Stimulated activated CD4-positive, alpha-beta T cell treated with anti-CD3 and anti-CD28 coated beads, Interleukin-15, amount 100 ng/mL, for 1 hour (primary cell): ENCODE data around the gene RGS14.
"Not testable (repeated sequence)": the region's sequence is repeated elsewhere in the genome, so short reads cannot be mapped to it uniquely, and the experiment has no call there.

ENCODE experiments used
- DNase-seq, 2 donors: peaks; one replicate each; pipeline ENCODE4 v3.0.0-alpha.2; 2020; ENCODE audit warnings: low read depth in 1 of 2, low spot score in 1 of 2

Gene RGS14

GRCh38 chr5:177327539-177328522 lies 29.9 kb upstream of the RGS14 start:
- DNase-seq: no peak

GRCh38 chr5:177328545-177329231 lies 29.0 kb upstream of the RGS14 start:
- no peak for DNase-seq

- no peak for DNase-seq
Measured at GRCh38 chr5:177329883-177330282, 27.8 kb upstream of the RGS14 start.

GRCh38 chr5:177330991-177331842 lies 26.5 kb upstream of the RGS14 start:
- DNase-seq: no peak

DNA sequence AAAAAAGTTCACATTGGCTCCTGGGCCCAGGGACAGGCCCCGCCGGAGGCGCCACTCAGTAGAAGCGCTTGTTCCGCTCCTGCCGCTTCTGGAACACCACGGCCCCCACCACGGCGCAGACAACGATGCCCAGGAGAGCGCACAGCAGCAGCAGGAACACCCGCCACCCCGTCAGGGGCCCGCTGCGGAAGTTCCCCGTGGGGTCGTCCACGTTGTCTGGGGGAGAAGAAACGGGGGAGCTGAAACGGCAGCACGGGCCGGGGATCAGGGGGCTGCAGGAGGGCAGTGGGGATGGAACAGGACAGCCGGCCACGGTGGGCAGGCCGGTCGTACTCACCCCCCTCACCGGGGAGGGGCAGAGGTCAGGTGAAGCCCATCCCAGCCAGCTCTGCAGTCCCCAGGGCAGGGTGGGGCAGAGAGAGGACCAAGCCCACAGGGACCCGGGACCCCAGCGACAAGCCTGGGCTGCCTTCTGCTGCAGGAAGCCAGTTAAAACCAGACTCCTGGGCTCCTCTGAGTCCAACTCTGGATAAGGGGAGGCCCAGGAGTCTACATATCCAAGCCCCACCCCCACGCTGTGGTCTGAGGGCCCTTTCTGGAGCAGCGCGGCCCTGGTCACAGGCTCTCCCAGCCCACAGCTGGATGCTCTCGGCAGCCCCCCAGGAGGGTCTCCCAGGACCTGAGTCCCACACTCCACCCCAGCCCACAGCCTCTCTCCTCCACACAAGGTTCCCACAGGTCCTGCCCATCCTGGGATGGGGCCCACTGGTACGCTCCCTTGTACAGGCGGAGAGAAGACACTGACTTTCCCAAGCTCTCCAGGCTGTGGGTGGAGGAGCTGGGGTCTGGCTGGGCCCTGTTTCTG lies 25.5 kb upstream of the RGS14 start:
- DNase-seq: no peak

- DNase-seq: no peak
Measured at GRCh38 chr5:177332896-177333260, 24.8 kb upstream of the RGS14 start.

GRCh38 chr5:177333420-177334154 lies 24.1 kb upstream of the RGS14 start:
- no peak for DNase-seq

GRCh38 chr5:177334155-177334551 lies 23.6 kb upstream of the RGS14 start:
- no peak for DNase-seq

- no peak for DNase-seq
Measured at GRCh38 chr5:177334781-177335700, 22.7 kb upstream of the RGS14 start.

DNA sequence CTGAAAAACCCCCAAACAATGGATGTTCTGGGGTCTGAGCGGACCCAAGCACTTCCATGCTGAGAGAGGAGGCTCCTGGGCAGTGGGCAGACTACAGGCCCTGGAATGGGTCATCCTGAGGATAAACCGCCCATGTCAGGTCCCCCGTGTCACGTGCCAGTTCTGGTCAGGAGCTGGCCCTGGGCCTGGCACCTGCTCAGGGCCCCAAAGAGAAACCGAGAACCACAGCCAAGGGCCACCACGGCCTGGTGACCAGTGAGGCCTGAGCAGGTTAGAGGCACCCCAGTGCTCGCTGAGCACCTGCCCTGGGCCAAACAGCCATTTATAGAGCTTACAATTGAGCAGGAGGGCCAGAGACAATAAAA lies 22.0 kb upstream of the RGS14 start:
- DNase-seq: no peak

GRCh38 chr5:177336112-177336511 lies 21.6 kb upstream of the RGS14 start:
- no peak for DNase-seq

DNA sequence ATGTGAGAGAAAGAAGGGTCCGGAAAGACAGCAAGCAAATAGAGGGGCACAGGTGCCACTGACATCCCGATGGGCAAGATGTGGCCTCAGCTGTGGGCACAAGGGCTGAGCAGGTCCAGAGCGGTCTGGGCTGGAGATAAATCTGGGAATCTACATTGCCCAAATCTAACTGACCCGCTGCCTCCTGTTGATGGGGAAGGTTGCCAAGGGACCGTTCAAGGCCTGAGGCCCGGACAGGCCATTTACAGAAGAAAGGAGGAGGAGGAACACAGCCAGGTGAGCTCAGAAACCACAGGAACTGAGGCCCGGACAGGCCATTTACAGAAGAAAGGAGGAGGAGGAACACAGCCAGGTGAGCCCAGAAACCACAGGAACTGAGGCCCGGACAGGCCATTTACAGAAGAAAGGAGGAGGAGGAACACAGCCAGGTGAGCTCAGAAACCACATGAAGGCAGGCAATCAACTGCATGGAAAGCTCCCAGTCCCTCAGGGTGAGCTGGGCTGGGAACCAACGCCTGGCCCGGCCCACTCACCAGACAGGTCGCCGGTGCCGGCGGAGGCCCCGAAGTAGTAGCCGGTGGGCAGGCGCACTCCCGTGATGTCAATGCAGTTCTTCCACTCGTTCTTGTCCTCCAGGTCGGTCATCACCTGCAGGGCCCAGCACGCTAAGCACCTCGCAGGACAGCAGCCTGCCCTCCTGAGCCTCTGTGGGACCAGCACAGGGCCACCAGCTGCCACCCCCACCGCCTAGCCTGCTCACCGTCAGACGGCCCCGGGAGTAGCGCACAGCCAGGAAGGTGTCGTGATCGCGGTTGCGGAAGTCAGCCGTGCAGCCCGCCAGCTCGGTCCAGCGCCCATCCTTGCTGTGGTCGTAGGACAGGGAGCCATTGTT lies 20.9 kb upstream of the RGS14 start:
- DNase-seq: no peak

- DNase-seq: no peak
Measured at GRCh38 chr5:177338251-177339106, 19.2 kb upstream of the RGS14 start.

DNA sequence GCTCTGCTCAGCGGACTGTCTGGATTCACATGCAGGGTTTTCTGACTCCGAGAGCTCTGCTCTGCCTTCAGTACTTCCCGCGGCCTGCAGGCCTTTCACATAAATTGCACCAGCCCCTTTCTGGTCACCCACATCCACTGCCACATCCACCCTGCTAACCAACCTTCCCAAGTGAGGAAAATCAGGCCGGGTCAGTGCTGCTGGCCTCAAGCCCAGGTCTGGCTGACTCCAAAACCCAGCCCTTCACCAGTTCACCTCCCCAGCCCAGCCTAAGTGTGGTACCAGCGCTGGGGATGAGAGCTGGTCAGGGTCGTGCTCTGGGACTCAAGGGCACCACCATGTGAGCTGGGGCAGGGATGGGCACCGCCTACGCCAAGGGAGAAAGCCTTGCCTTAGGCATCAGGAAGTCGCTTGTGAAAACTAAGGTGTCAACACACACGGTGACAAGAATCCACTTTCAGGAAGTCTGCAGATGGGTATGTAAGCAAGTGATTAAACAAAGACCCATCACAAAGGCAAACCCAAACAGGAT lies 18.6 kb upstream of the RGS14 start:
- no peak for DNase-seq

- DNase-seq: not testable (repeated sequence)
Measured at GRCh38 chr5:177343000-177343399, 14.7 kb upstream of the RGS14 start.

- DNase-seq: no peak
Measured at GRCh38 chr5:177343777-177344176, 13.9 kb upstream of the RGS14 start.

GRCh38 chr5:177344891-177345290 lies 12.8 kb upstream of the RGS14 start:
- DNase-seq: no peak
